ENCODE measurements around the gene KLHL3. TPM values are rescaled to one million over a fixed set of nuclear protein-coding genes. Genes with fewer than 3 reads are reported as not detected.

The KLHL3 gene
- total RNA-seq, 4 donors from 2014 or later: 1.2 to 29.1 (median 3.4) TPM

GRCh38 chr5:137598399-137598798 is 137.5 kb downstream of the KLHL3 start:
- DNase-seq (ENCODE audit: low spot score in 2 of 2): no peak
- Histone ChIP-seq H3K4me3 (no peak overlapping the region), H3K27me3 (peaks cover 19% of the 10 kb centered on the region), H3K27ac (no peak overlapping the region), H3K36me3 (no peaks in the 10 kb centered on the region), H3K9me3 (no peaks in the 10 kb centered on the region), H3K4me1 (no peaks in the 10 kb centered on the region)
- TF ChIP-seq EP300 (IDR thresholded peaks at IDR 0.05) (no peak), POLR2AphosphoS5 (IDR thresholded peaks at IDR 0.05) (no peak), POLR2A (IDR thresholded peaks at IDR 0.05) (no peak)
- TF ChIP-seq, protein P1, sequence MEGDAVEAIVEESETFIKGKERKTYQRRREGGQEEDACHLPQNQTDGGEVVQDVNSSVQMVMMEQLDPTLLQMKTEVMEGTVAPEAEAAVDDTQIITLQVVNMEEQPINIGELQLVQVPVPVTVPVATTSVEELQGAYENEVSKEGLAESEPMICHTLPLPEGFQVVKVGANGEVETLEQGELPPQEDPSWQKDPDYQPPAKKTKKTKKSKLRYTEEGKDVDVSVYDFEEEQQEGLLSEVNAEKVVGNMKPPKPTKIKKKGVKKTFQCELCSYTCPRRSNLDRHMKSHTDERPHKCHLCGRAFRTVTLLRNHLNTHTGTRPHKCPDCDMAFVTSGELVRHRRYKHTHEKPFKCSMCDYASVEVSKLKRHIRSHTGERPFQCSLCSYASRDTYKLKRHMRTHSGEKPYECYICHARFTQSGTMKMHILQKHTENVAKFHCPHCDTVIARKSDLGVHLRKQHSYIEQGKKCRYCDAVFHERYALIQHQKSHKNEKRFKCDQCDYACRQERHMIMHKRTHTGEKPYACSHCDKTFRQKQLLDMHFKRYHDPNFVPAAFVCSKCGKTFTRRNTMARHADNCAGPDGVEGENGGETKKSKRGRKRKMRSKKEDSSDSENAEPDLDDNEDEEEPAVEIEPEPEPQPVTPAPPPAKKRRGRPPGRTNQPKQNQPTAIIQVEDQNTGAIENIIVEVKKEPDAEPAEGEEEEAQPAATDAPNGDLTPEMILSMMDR (IDR thresholded peaks at IDR 0.05): no peak
- WGBS: 47% methylated on average over 6 of the region's 6 CpGs

- no peaks in the 10 kb centered on the region for H3K36me3 ChIP-seq
- no peak overlapping the region for H3K4me3 ChIP-seq
- TF ChIP-seq, protein P1 (IDR thresholded peaks at IDR 0.05): no peak
- TF ChIP-seq POLR2A (IDR thresholded peaks at IDR 0.05) (no peak), EP300 (IDR thresholded peaks at IDR 0.05) (no peak), POLR2AphosphoS5 (IDR thresholded peaks at IDR 0.05) (no peak)
- H3K9me3 ChIP-seq: no peaks in the 10 kb centered on the region
- DNase-seq (ENCODE audit: low spot score in 2 of 2): no peak
- 82% methylated on average over 3 of the region's 3 CpGs for WGBS
- H3K27ac ChIP-seq: no peak overlapping the region
- H3K27me3 ChIP-seq: peaks cover 19% of the 10 kb centered on the region
- H3K4me1 ChIP-seq: no peaks in the 10 kb centered on the region
These were observed 138.9 kb downstream of the KLHL3 start for GRCh38 chr5:137596941-137597340.

DNA sequence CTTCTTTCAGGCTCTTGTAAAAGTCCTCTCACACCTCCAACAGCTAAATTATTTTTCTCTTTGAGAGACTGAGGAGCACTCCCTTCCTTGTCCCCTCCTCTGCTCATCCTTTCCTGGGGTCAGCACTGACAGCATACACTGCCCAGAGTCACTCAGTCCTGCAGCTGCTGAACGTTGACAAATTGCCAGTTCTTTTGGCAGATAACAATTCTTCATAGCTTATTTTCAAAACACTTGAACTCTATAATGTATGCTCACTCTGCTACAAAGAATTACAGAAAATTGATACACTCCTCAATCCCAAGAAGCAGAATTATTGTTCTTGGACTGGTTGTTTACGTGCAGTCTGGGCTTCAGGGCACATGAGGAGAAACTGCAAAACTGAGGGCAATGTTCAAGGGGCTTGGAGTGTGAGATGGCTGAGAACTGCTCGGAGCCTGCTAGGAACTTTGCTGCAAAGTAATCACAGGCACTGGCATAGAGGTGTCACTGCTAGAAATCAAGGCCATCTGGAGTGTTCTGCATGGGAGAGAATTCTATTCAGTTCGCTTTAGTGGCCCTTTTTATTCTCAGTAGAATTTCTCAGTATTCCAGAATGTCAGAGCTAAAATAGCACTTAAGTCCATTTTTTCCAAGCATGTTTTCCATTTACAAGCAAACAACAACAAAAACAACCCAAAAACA is 140.4 kb downstream of the KLHL3 start:
- no peaks in the 10 kb centered on the region for H3K4me1 ChIP-seq
- no peak overlapping the region for H3K27ac ChIP-seq
- TF ChIP-seq EP300 (IDR thresholded peaks at IDR 0.05) (no peak), POLR2AphosphoS5 (IDR thresholded peaks at IDR 0.05) (no peak), POLR2A (IDR thresholded peaks at IDR 0.05) (no peak)
- TF ChIP-seq, protein P1 (IDR thresholded peaks at IDR 0.05): no peak
- H3K36me3 ChIP-seq: no peaks in the 10 kb centered on the region
- 40% methylated on average over 4 of the region's 4 CpGs for WGBS
- H3K4me3 ChIP-seq: no peak overlapping the region
- no peak for DNase-seq (ENCODE audit: low spot score in 2 of 2)
- H3K9me3 ChIP-seq: no peaks in the 10 kb centered on the region
- peaks cover 19% of the 10 kb centered on the region for H3K27me3 ChIP-seq

- Histone ChIP-seq H3K4me3 (no peak overlapping the region), H3K27me3 (peaks cover 15% of the 10 kb centered on the region), H3K36me3 (no peaks in the 10 kb centered on the region), H3K27ac (no peak overlapping the region), H3K9me3 (no peaks in the 10 kb centered on the region), H3K4me1 (no peaks in the 10 kb centered on the region)
- no peak for DNase-seq (ENCODE audit: low spot score in 2 of 2)
- TF ChIP-seq EP300 (IDR thresholded peaks at IDR 0.05): no peak
- TF ChIP-seq POLR2AphosphoS5 (IDR thresholded peaks at IDR 0.05): no peak
- no peak for TF ChIP-seq POLR2A (IDR thresholded peaks at IDR 0.05)
- TF ChIP-seq, protein P1 (IDR thresholded peaks at IDR 0.05): no peak
- WGBS: 38% methylated on average over 2 of the region's 2 CpGs
These were observed 141.2 kb downstream of the KLHL3 start for GRCh38 chr5:137594717-137595116.

GRCh38 chr5:137592317-137592716 is 143.6 kb downstream of the KLHL3 start:
- Histone ChIP-seq H3K36me3 (no peaks in the 10 kb centered on the region), H3K9me3 (no peaks in the 10 kb centered on the region), H3K4me1 (no peaks in the 10 kb centered on the region), H3K4me3 (no peak overlapping the region), H3K27me3 (no peaks in the 10 kb centered on the region), H3K27ac (no peak overlapping the region)
- DNase-seq (ENCODE audit: low spot score in 2 of 2): no peak
- 86% methylated on average over 3 of the region's 3 CpGs for WGBS
- TF ChIP-seq, protein P1 (IDR thresholded peaks at IDR 0.05): no peak
- no peak for TF ChIP-seq EP300 (IDR thresholded peaks at IDR 0.05)

Measured in suprapubic skin (tissue), 4 donors.